ENCODE measurements around the gene ENPP1.
"Not testable (repeated sequence)": the region's sequence is repeated elsewhere in the genome, so short reads cannot be mapped to it uniquely, and the experiment has no call there.

Gene ENPP1

GRCh38 chr6:131846905-131847304 is 39.1 kb downstream of the ENPP1 start:
- no peak for DNase-seq (ENCODE audit: low spot score)
- Histone ChIP-seq H3K4me3 (no peak overlapping the region), H3K27ac (no peak overlapping the region)
- TF ChIP-seq, protein P1, sequence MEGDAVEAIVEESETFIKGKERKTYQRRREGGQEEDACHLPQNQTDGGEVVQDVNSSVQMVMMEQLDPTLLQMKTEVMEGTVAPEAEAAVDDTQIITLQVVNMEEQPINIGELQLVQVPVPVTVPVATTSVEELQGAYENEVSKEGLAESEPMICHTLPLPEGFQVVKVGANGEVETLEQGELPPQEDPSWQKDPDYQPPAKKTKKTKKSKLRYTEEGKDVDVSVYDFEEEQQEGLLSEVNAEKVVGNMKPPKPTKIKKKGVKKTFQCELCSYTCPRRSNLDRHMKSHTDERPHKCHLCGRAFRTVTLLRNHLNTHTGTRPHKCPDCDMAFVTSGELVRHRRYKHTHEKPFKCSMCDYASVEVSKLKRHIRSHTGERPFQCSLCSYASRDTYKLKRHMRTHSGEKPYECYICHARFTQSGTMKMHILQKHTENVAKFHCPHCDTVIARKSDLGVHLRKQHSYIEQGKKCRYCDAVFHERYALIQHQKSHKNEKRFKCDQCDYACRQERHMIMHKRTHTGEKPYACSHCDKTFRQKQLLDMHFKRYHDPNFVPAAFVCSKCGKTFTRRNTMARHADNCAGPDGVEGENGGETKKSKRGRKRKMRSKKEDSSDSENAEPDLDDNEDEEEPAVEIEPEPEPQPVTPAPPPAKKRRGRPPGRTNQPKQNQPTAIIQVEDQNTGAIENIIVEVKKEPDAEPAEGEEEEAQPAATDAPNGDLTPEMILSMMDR (IDR thresholded peaks at IDR 0.05) = no peak

DNA sequence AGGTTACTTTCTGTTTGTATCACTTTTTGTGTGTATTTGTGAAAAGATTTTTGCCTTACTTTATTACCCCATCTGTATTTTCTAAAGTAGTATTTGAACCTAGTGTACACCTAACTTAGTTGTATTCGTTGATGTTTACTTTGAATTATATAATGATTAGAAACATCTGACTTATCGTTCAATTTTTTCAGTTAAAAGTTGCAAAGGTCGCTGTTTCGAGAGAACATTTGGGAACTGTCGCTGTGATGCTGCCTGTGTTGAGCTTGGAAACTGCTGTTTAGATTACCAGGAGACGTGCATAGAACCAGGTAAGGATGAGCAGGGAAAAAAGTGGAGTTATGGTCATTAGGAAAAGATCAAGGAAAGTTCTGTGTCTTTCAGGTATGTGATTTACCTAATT is 42.0 kb downstream of the ENPP1 start:
- TF ChIP-seq, protein P1 (IDR thresholded peaks at IDR 0.05) = no peak
- no peak overlapping the region for H3K4me3 ChIP-seq
- no peak overlapping the region for H3K27ac ChIP-seq
- no peak for DNase-seq (ENCODE audit: low spot score)

GRCh38 chr6:131851049-131851769 is 43.4 kb downstream of the ENPP1 start:
- no peak for DNase-seq (ENCODE audit: low spot score)
- TF ChIP-seq, protein P1 (IDR thresholded peaks at IDR 0.05) = no peak
- Histone ChIP-seq H3K4me3 (no peak overlapping the region), H3K27ac (no peak overlapping the region)

- Histone ChIP-seq H3K27ac (no peak overlapping the region), H3K4me3 (no peak overlapping the region)
- DNase-seq (ENCODE audit: low spot score) = no peak
- TF ChIP-seq, protein P1 (IDR thresholded peaks at IDR 0.05) = no peak
These were observed 44.4 kb downstream of the ENPP1 start for GRCh38 chr6:131852200-131852599.

GRCh38 chr6:131854803-131855202 is 47.0 kb downstream of the ENPP1 start:
- TF ChIP-seq, protein P1 (IDR thresholded peaks at IDR 0.05) = no peak
- DNase-seq (ENCODE audit: low spot score) = no peak
- H3K4me3 ChIP-seq = no peak overlapping the region
- no peak overlapping the region for H3K27ac ChIP-seq

- TF ChIP-seq, protein P1 (IDR thresholded peaks at IDR 0.05) = no peak
- no peak overlapping the region for H3K27ac ChIP-seq
- H3K4me3 ChIP-seq = no peak overlapping the region
- DNase-seq (ENCODE audit: low spot score) = no peak
These were observed 51.1 kb downstream of the ENPP1 start for GRCh38 chr6:131858765-131859415.

- not testable (repeated sequence) for H3K27ac ChIP-seq; DNase-seq (ENCODE audit: low spot score); H3K4me3 ChIP-seq
These were observed 51.8 kb downstream of the ENPP1 start for GRCh38 chr6:131859658-131860057.
